H1 (cell line): Measurements from ENCODE around the gene SGCD. TPM values are rescaled to one million over a fixed set of nuclear protein-coding genes. Genes with fewer than 3 reads are reported as not detected.

Experiments used
- CTCF ChIA-PET: fragments of 300-600 bp; sonication (Branson Sonifier 250); formaldehyde crosslinking; loops from one replicate; lab custom pipeline; 2021; ENCODE audit not compliant: partially characterized antibody; lab: Charles Lee
- POLR2A ChIA-PET: fragments of 300-600 bp; sonication (Branson Sonifier 250); formaldehyde crosslinking; loops from one replicate; lab custom pipeline; 2021; ENCODE audit warnings: inconsistent platforms; ENCODE audit not compliant: partially characterized antibody; lab: Charles Lee
- DNase-seq, 2 experiments: peaks; one replicate each; pipeline versions ENCODE4 v3.0.0 to v3.0.0-alpha.2; 2010 to 2022; ENCODE audit warnings: low spot score in 2 of 2, low read depth in 1 of 2, mixed read lengths in 1 of 2
- FAIRE-seq: peaks from 2 replicates; lab custom pipeline; 2011; peaks lifted over from hg19 to GRCh38; lab: Jason Lieb, UNC
- H2AFZ ChIP-seq: 2 replicates; pipeline ENCODE4 v1.8.1; 2012; ENCODE audit warnings: low read length, inconsistent platforms
- H2AK5ac ChIP-seq: 2 replicates; pipeline ENCODE4 v1.6.1; 2013; ENCODE audit warnings: low read depth, low read length
- H2BK120ac ChIP-seq: replicated peaks from 2 replicates; pipeline ENCODE3; 2013; ENCODE audit warnings: low read depth, low read length, inconsistent platforms
- H2BK12ac ChIP-seq: 2 replicates; pipeline ENCODE4 v1.6.1; 2013; ENCODE audit warnings: low read depth, low read length
- H2BK15ac ChIP-seq: 2 replicates; pipeline ENCODE4 v1.6.1; 2013; ENCODE audit warnings: low read length
- H2BK20ac ChIP-seq: 2 replicates; pipeline ENCODE4 v1.6.1; 2013; ENCODE audit warnings: low read length
- H2BK5ac ChIP-seq: 2 replicates; pipeline ENCODE4 v1.6.1; 2013; ENCODE audit warnings: low read depth, low read length
- H3K14ac ChIP-seq: 2 replicates; pipeline ENCODE4 v1.6.1; 2013; ENCODE audit warnings: inconsistent platforms; ENCODE audit not compliant: insufficient read length
- H3K18ac ChIP-seq: 2 replicates; pipeline ENCODE4 v1.6.1; 2013; ENCODE audit warnings: low read length; ENCODE audit errors: extremely low read depth
- H3K23ac ChIP-seq: 2 replicates; pipeline ENCODE4 v1.6.1; 2013; ENCODE audit warnings: inconsistent platforms; ENCODE audit not compliant: insufficient read length
- H3K23me2 ChIP-seq: 2 replicates; pipeline ENCODE4 v1.6.1; 2013; ENCODE audit warnings: low read depth, low read length
- H3K27ac ChIP-seq: 2 replicates; pipeline ENCODE4 v1.6.1; 2011; ENCODE audit warnings: low read depth, low read length, inconsistent platforms
- H3K27me3 ChIP-seq, 4 experiments: replicated peaks in 1 of 4; 1 replicate in 1 of 4; 2 replicates in 3 of 4; pipeline versions ENCODE4 v1.6.1 to v1.8.1; 2011 to 2013; ENCODE audit warnings: low read length in 3 of 4, mild to moderate bottlenecking in 3 of 4, inconsistent platforms in 2 of 4, mixed read lengths in 2 of 4, moderate library complexity in 1 of 4; ENCODE audit not compliant: control insufficient read depth in 3 of 4, insufficient read depth in 3 of 4; ENCODE audit errors: extremely low read depth in 1 of 4
- H3K36me3 ChIP-seq, 4 experiments: 2 replicates each; pipeline versions ENCODE4 v1.6.1 to v1.8.1; 2011 to 2013; ENCODE audit warnings: mild to moderate bottlenecking in 4 of 4, low read length in 3 of 4, moderate library complexity in 2 of 4, control low read depth in 1 of 4, inconsistent platforms in 1 of 4; ENCODE audit not compliant: insufficient read depth in 4 of 4, control insufficient read depth in 2 of 4
- H3K4ac ChIP-seq: replicated peaks from 2 replicates; pipeline ENCODE3; 2013; ENCODE audit warnings: low read length, low read depth, mixed read lengths, inconsistent platforms; ENCODE audit not compliant: insufficient read length
- H3K4me1 ChIP-seq, 4 experiments: replicated peaks in 1 of 4; 1 replicate in 1 of 4; 2 replicates in 3 of 4; pipeline versions ENCODE4 v1.6.1 to v1.8.1; 2011 to 2013; ENCODE audit warnings: low read length in 3 of 4, inconsistent platforms in 2 of 4, mixed read lengths in 1 of 4; ENCODE audit not compliant: insufficient read depth in 4 of 4, control insufficient read depth in 3 of 4
- H3K4me2 ChIP-seq, 2 experiments: 2 replicates each; pipeline versions ENCODE4 v1.6.1 to v1.8.1; 2011 to 2013; ENCODE audit warnings: low read depth in 2 of 2, low read length in 2 of 2, control low read depth in 1 of 2, inconsistent platforms in 1 of 2, mild to moderate bottlenecking in 1 of 2; ENCODE audit not compliant: insufficient read depth in 1 of 2
- H3K4me3 ChIP-seq, 4 experiments: fragments of 200-600, 300-600 bp in 1 of 4; sonication (generic), shearing (Covaris generic), sonication (Bioruptor Twin) in 1 of 4; 2 replicates each; pipeline versions ENCODE4 v1.5.1 to v1.8.1; 2011 to 2016; ENCODE audit warnings: low read length in 4 of 4, low read depth in 3 of 4, control low read depth in 2 of 4, inconsistent platforms in 2 of 4, mild to moderate bottlenecking in 2 of 4, mixed read lengths in 1 of 4, moderate library complexity in 1 of 4; ENCODE audit not compliant: insufficient read depth in 2 of 4; ENCODE audit errors: extremely low read depth in 1 of 4
- H3K56ac ChIP-seq: replicated peaks from 2 replicates; pipeline ENCODE3; 2013; ENCODE audit warnings: low read depth, mild to moderate bottlenecking, mixed read lengths, low read length, inconsistent platforms; ENCODE audit not compliant: insufficient read length
- H3K79me1 ChIP-seq: 2 replicates; pipeline ENCODE4 v1.6.1; 2013; ENCODE audit warnings: low read depth, low read length, control low read depth
- H3K79me2 ChIP-seq, 2 experiments: 2 replicates each; pipeline versions ENCODE4 v1.6.1 to v1.8.1; 2012 to 2013; ENCODE audit warnings: low read length in 2 of 2, mild to moderate bottlenecking in 2 of 2, inconsistent platforms in 1 of 2; ENCODE audit not compliant: insufficient read depth in 2 of 2, control insufficient read depth in 1 of 2
- H3K9ac ChIP-seq, 4 experiments: replicated peaks in 1 of 4; 1 replicate in 1 of 4; 2 replicates in 3 of 4; pipeline versions ENCODE4 v1.6.1 to v1.8.1; 2011 to 2013; ENCODE audit warnings: low read depth in 3 of 4, low read length in 3 of 4, control low read depth in 2 of 4, mild to moderate bottlenecking in 2 of 4, moderate library complexity in 2 of 4, inconsistent platforms in 1 of 4; ENCODE audit errors: extremely low read depth in 1 of 4
- H3K9me3 ChIP-seq, 2 experiments: 2 replicates each; pipeline versions ENCODE4 v1.6.1 to v1.8.1; 2012 to 2013; ENCODE audit warnings: mild to moderate bottlenecking in 2 of 2, moderate library complexity in 2 of 2, control low read depth in 1 of 2, inconsistent platforms in 1 of 2, low read depth in 1 of 2, low read length in 1 of 2, mixed read lengths in 1 of 2; ENCODE audit not compliant: insufficient read depth in 2 of 2
- H4K20me1 ChIP-seq, 2 experiments: replicated peaks in 1 of 2; 2 replicates each; pipeline versions ENCODE3 to v1.8.1; 2011 to 2013; ENCODE audit warnings: inconsistent platforms in 2 of 2, low read length in 2 of 2, mild to moderate bottlenecking in 1 of 2; ENCODE audit not compliant: insufficient read depth in 2 of 2, control insufficient read depth in 1 of 2
- H4K5ac ChIP-seq: 2 replicates; pipeline ENCODE4 v1.6.1; 2013; ENCODE audit warnings: low read length, low read depth, mixed read lengths, inconsistent platforms; ENCODE audit not compliant: insufficient read length
- H4K8ac ChIP-seq: 2 replicates; pipeline ENCODE4 v1.8.0; 2013; ENCODE audit warnings: mild to moderate bottlenecking, moderate library complexity, low read length, inconsistent platforms; ENCODE audit not compliant: insufficient read depth; ENCODE audit errors: extremely low read depth
- H4K91ac ChIP-seq: replicated peaks from 2 replicates; pipeline ENCODE3; 2013; ENCODE audit warnings: low read length, mixed read lengths, inconsistent platforms; ENCODE audit not compliant: insufficient read length
- BRCA1 ChIP-seq: IDR thresholded peaks from 2 replicates; pipeline ENCODE4 v1.6.1; 2012; ENCODE audit warnings: low read depth, low read length, improper control_type of control experiment
- CBX5 ChIP-seq: fragments of 300-800, 300-1000 bp; sonication (generic); IDR thresholded peaks from 2 replicates; pipeline ENCODE4 v1.7.1; 2016; ENCODE audit warnings: antibody characterized with exemption, low read length, low read depth
- CTBP2 ChIP-seq: IDR thresholded peaks from 2 replicates; pipeline ENCODE4 v1.7.0; 2011; ENCODE audit warnings: borderline replicate concordance, mild to moderate bottlenecking, moderate library complexity, mixed read lengths, low read length; ENCODE audit not compliant: insufficient read depth, insufficient read length
- HDAC2 ChIP-seq, 2 experiments: fragments of 300-600 bp in 1 of 2; sonication (generic) in 1 of 2; IDR thresholded peaks; 2 replicates each; pipeline ENCODE4 v1.6.1; 2011 to 2012; ENCODE audit warnings: low read depth in 2 of 2, low read length in 2 of 2, mild to moderate bottlenecking in 2 of 2, moderate library complexity in 2 of 2, borderline replicate concordance in 1 of 2, inconsistent platforms in 1 of 2
- SIN3A ChIP-seq, 2 experiments: IDR thresholded peaks in 1 of 2; conservative IDR thresholded peaks in 1 of 2; 2 replicates each; pipeline ENCODE4 v1.6.1; 2011 to 2012; ENCODE audit warnings: low read length in 2 of 2, improper control_type of control experiment in 1 of 2, low read depth in 1 of 2, mild to moderate bottlenecking in 1 of 2
- SP1 ChIP-seq: IDR thresholded peaks from 2 replicates; pipeline ENCODE4 v1.6.1; 2011; ENCODE audit warnings: low read depth, low read length
- USF2 ChIP-seq: IDR thresholded peaks from 2 replicates; pipeline ENCODE4 v1.6.1; 2011; ENCODE audit warnings: low read length, improper control_type of control experiment
- WGBS, 2 experiments: shearing (Covaris generic) in 1 of 2; methylation state at CpG; one replicate each; pipeline versions ENCODE4 v1.1.6 to v1.1.7; 2013 to 2015; ENCODE audit warnings: low lambda C conversion rate in 2 of 2, mixed read lengths in 2 of 2, inconsistent platforms in 1 of 2, low coverage in 1 of 2, missing lambda C conversion rate in 1 of 2; ENCODE audit not compliant: insufficient replicate concordance in 2 of 2, insufficient coverage in 1 of 2, insufficient read length in 1 of 2; ENCODE audit errors: extremely low coverage in 1 of 2, missing lambda C conversion rate in 1 of 2; 5-methylcytosine and 5-hydroxymethylcytosine counted together
- polyA plus RNA-seq, 7 experiments: library from polyadenylated mRNA; depleted of rRNA in 3 of 7; stranded (reverse) in 5 of 7; unstranded in 2 of 7; fragments of >200 nt in 5 of 7; fragments of 200-250 nt in 2 of 7; gene quantifications; 1 replicate in 5 of 7; 2 replicates in 1 of 7; 4 replicates in 1 of 7; pipeline versions ENCODE4 v1.2.1 to v1.2.3, GENCODE V29; 2011 to 2013; ENCODE audit warnings: missing spikeins in 2 of 7, mixed read lengths in 2 of 7
- total RNA-seq: library from RNA; stranded (reverse); fragmentation: NEBNext Ultra II Directional; extraction: Animal tissue kit (Norgen Biotek cat#: 25700); gene quantifications from 2 replicates; pipeline ENCODE4 v1.2.1, GENCODE V29; 2021

Gene SGCD
- total and polyA plus RNA-seq, 2 of the 8 experiments (the other 6 are each of a cell fraction or from before 2014, with no cell fraction given) = 0.04 to 0.08 TPM

- Histone ChIP-seq H2BK120ac (no peak overlapping the region), H3K36me3 (no peaks in the 10 kb centered on the region), H3K79me1 (no peaks in the 10 kb centered on the region), H3K56ac (no peak overlapping the region), H3K4me2 (no peak overlapping the region), H3K23me2 (no peaks in the 10 kb centered on the region), H4K5ac (no peak overlapping the region), H4K8ac (no peak overlapping the region), H3K79me2 (no peaks in the 10 kb centered on the region), H3K4me3 (no peak overlapping the region), H3K18ac (no peak overlapping the region), H3K27ac (no peak overlapping the region), H3K4me1 (no peaks in the 10 kb centered on the region), H4K91ac (no peak overlapping the region), H3K27me3 (no peaks in the 10 kb centered on the region), H3K9me3 (no peaks in the 10 kb centered on the region), H2BK5ac (no peak overlapping the region), H2AK5ac (no peak overlapping the region), H4K20me1 (no peaks in the 10 kb centered on the region), H2BK20ac (no peak overlapping the region), H3K23ac (no peak overlapping the region), H3K9ac (no peak overlapping the region), H3K14ac (no peak overlapping the region), H3K4ac (no peak overlapping the region), H2AFZ (no peak overlapping the region), H2BK12ac (no peak overlapping the region), H2BK15ac (no peak overlapping the region)
- DNase-seq (no peak), FAIRE-seq (no peak)
- POLR2A ChIA-PET = no interaction called here
- CTCF ChIA-PET = no interaction called here
- TF ChIP-seq HDAC2 (IDR thresholded peaks at IDR 0.05; ENCODE audit: borderline replicate concordance in 1 of 2, low read depth in 2 of 2, low read length in 2 of 2) (no peak), USF2 (no peak), SP1 (no peak), CBX5 (no peak), BRCA1 (no peak), SIN3A (conservative IDR thresholded peaks at IDR 0.05 in 1 of 2, IDR thresholded peaks at IDR 0.05 in 1 of 2; ENCODE audit: low read depth in 1 of 2, low read length in 2 of 2) (no peak), CTBP2 (no peak)
- WGBS, 2 experiments = 97% methylated on average over 2 of the region's 2 CpGs; no CpG with 5 or more reads in 1 of the 2 experiments
These were observed 208.0 kb downstream of the SGCD start for GRCh38 chr5:156534906-156535485.
